Astrocyte (in vitro differentiated cells and primary cell): ENCODE measurements around the gene UGT2B17. TPM values are rescaled to one million over a fixed set of nuclear protein-coding genes. Genes with fewer than 3 reads are reported as not detected.

Experiments
- DNase-seq: peaks from one replicate; pipeline ENCODE4 v3.0.0-alpha.2; 2010; ENCODE audit warnings: low read depth
- FAIRE-seq: peaks from 2 replicates; lab custom pipeline; 2011; peaks lifted over from hg19 to GRCh38; lab: Jason Lieb, UNC
- H2AFZ ChIP-seq: 2 replicates; pipeline ENCODE4 v1.6.0; 2012; ENCODE audit warnings: low read depth, low read length, inconsistent platforms
- H3K27ac ChIP-seq: 2 replicates; pipeline ENCODE4 v1.5.1; 2011; ENCODE audit warnings: low read depth, low read length, inconsistent platforms
- H3K27me3 ChIP-seq: 2 replicates; pipeline ENCODE4 v1.6.0; 2011; ENCODE audit warnings: low read length, inconsistent platforms; ENCODE audit not compliant: insufficient read depth
- H3K36me3 ChIP-seq: 2 replicates; pipeline ENCODE4 v1.5.1; 2011; ENCODE audit warnings: low read length, inconsistent platforms; ENCODE audit not compliant: insufficient read depth
- H3K4me1 ChIP-seq: 2 replicates; pipeline ENCODE4 v1.5.1; 2011; ENCODE audit warnings: low read length, inconsistent platforms; ENCODE audit not compliant: insufficient read depth
- H3K4me2 ChIP-seq: 2 replicates; pipeline ENCODE4 v1.6.0; 2012; ENCODE audit warnings: low read length, inconsistent platforms
- H3K4me3 ChIP-seq: 2 replicates; pipeline ENCODE4 v1.5.1; 2011; ENCODE audit warnings: low read depth, mild to moderate bottlenecking, low read length, inconsistent platforms; ENCODE audit not compliant: insufficient read depth
- H3K79me2 ChIP-seq: 2 replicates; pipeline ENCODE4 v1.6.0; 2012; ENCODE audit warnings: mild to moderate bottlenecking, low read length, inconsistent platforms; ENCODE audit not compliant: insufficient read depth
- H3K9ac ChIP-seq: 2 replicates; pipeline ENCODE4 v1.6.0; 2012; ENCODE audit warnings: mild to moderate bottlenecking, low read length, inconsistent platforms
- H3K9me3 ChIP-seq: 2 replicates; pipeline ENCODE4 v1.5.1; 2012; ENCODE audit warnings: low read depth, mild to moderate bottlenecking, low read length, inconsistent platforms; ENCODE audit not compliant: insufficient read depth
- H4K20me1 ChIP-seq: 2 replicates; pipeline ENCODE4 v1.6.0; 2012; ENCODE audit warnings: low read length, inconsistent platforms; ENCODE audit not compliant: insufficient read depth
- H3K27ac Mint-ChIP-seq: one replicate; pipeline ENCODE4 v1.8.0; 2021; ENCODE audit warnings: mild to moderate bottlenecking, mixed read lengths; ENCODE audit not compliant: unreplicated experiment
- H3K27me3 Mint-ChIP-seq: one replicate; pipeline ENCODE4 v1.8.0; 2021; ENCODE audit warnings: low read depth, mixed read lengths; ENCODE audit not compliant: unreplicated experiment
- H3K36me3 Mint-ChIP-seq: one replicate; pipeline ENCODE4 v1.8.0; 2021; ENCODE audit warnings: low read depth, mixed read lengths; ENCODE audit not compliant: unreplicated experiment
- H3K4me1 Mint-ChIP-seq: one replicate; pipeline ENCODE4 v1.8.0; 2021; ENCODE audit warnings: low read depth, mixed read lengths; ENCODE audit not compliant: unreplicated experiment
- H3K4me3 Mint-ChIP-seq: one replicate; pipeline ENCODE4 v1.8.0; 2021; ENCODE audit warnings: mild to moderate bottlenecking, moderate library complexity, mixed read lengths; ENCODE audit not compliant: unreplicated experiment
- H3K9me3 Mint-ChIP-seq: one replicate; pipeline ENCODE4 v1.8.0; 2021; ENCODE audit warnings: mild to moderate bottlenecking, mixed read lengths; ENCODE audit not compliant: unreplicated experiment
- EZH2 ChIP-seq: IDR thresholded peaks from 2 replicates; pipeline ENCODE4 v1.6.1; 2012; ENCODE audit warnings: mild to moderate bottlenecking, low read length, inconsistent platforms; ENCODE audit not compliant: insufficient read depth
- total RNA-seq: library from RNA; stranded (reverse); gene quantifications from 2 replicates; pipeline ENCODE4 v1.2.1, GENCODE V29; 2021
- TF ChIP-seq, protein P1 (sequence below): IDR thresholded peaks from 2 replicates; pipeline ENCODE4 v1.5.1; 2011; ENCODE audit warnings: low read depth, mild to moderate bottlenecking, inconsistent platforms, low read length, moderate library complexity; ENCODE audit not compliant: insufficient read depth

UGT2B17 gene
- total RNA-seq, 1 donor from 2014 or later: not detected

DNA sequence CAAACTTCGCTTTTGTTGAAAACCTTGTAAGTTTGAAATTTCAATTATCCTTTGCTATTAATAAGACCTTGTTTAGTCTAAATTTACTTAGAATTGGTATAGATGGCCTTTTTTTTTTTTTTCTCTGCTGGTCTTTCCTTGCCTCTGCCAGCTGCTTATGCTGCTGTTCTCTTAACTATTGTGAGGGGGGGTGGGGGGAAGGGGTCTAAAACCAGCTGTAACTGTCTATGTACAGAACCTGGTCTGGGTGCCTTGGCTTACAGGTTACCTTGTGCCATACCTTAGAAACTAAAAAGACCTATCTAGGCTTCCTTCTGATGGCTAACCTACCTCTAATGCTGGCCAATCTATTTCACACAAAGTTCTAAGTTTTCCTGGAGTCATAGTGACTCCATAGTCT is 1.0 kb downstream of the UGT2B17 start:
- peaks cover 3% of the 10 kb centered on the region for H3K4me1 Mint-ChIP-seq
- no peaks in the 10 kb centered on the region for H3K27me3 ChIP-seq
- peaks cover 4% of the 10 kb centered on the region for H3K27me3 Mint-ChIP-seq
- H3K4me3 ChIP-seq: no peak overlapping the region
- H3K36me3 Mint-ChIP-seq: peaks cover 2% of the 10 kb centered on the region
- H3K79me2 ChIP-seq: no peaks in the 10 kb centered on the region
- H4K20me1 ChIP-seq: no peaks in the 10 kb centered on the region
- peaks cover 1% of the 10 kb centered on the region for H3K9me3 Mint-ChIP-seq
- no peak overlapping the region for H2AFZ ChIP-seq
- H3K36me3 ChIP-seq: no peaks in the 10 kb centered on the region
- H3K27ac Mint-ChIP-seq: no peak overlapping the region
- H3K4me1 ChIP-seq: no peaks in the 10 kb centered on the region
- no peak for FAIRE-seq
- no peak overlapping the region for H3K4me2 ChIP-seq
- no peak for DNase-seq
- TF ChIP-seq EZH2: no peak
- TF ChIP-seq, protein P1, sequence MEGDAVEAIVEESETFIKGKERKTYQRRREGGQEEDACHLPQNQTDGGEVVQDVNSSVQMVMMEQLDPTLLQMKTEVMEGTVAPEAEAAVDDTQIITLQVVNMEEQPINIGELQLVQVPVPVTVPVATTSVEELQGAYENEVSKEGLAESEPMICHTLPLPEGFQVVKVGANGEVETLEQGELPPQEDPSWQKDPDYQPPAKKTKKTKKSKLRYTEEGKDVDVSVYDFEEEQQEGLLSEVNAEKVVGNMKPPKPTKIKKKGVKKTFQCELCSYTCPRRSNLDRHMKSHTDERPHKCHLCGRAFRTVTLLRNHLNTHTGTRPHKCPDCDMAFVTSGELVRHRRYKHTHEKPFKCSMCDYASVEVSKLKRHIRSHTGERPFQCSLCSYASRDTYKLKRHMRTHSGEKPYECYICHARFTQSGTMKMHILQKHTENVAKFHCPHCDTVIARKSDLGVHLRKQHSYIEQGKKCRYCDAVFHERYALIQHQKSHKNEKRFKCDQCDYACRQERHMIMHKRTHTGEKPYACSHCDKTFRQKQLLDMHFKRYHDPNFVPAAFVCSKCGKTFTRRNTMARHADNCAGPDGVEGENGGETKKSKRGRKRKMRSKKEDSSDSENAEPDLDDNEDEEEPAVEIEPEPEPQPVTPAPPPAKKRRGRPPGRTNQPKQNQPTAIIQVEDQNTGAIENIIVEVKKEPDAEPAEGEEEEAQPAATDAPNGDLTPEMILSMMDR: no peak
- no peak overlapping the region for H3K27ac ChIP-seq
- no peaks in the 10 kb centered on the region for H3K9me3 ChIP-seq
- no peak overlapping the region for H3K4me3 Mint-ChIP-seq
- H3K9ac ChIP-seq: no peak overlapping the region

DNA sequence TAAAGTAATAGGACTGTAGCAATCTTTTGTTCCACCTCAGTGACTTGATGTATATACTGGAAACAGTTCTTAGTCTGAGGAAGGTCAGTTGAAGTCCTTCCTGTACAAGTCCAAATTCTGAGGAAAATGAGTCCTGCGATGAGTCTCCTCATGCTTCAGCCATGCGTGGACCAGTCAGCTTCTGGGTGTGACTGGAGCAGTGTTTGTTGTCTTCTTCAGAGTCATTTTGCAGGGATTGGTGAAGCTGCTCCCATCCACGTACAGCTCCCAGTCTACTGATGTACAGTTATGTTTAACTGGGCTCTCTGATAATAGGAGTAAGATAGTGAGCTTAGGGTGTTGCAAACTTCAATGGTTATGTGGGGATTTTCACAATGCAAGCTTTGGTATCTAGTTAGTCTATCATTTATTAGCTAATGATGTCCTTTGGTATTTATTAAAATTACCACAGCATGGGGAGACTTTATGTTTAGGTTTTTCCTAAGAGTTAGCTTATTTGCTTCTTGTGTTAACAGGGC is 3.4 kb downstream of the UGT2B17 start:
- H3K27me3 ChIP-seq: no peaks in the 10 kb centered on the region
- peaks cover 3% of the 10 kb centered on the region for H3K4me1 Mint-ChIP-seq
- H3K36me3 Mint-ChIP-seq: peaks cover 2% of the 10 kb centered on the region
- H3K4me3 Mint-ChIP-seq: no peak overlapping the region
- no peak for TF ChIP-seq EZH2
- TF ChIP-seq, protein P1: no peak
- no peak overlapping the region for H3K9ac ChIP-seq
- H3K27ac ChIP-seq: no peak overlapping the region
- FAIRE-seq: no peak
- no peak for DNase-seq
- no peak overlapping the region for H3K4me3 ChIP-seq
- no peak overlapping the region for H3K4me2 ChIP-seq
- no peaks in the 10 kb centered on the region for H3K9me3 ChIP-seq
- H3K27me3 Mint-ChIP-seq: peaks cover 2% of the 10 kb centered on the region
- H3K4me1 ChIP-seq: no peaks in the 10 kb centered on the region
- peaks cover 1% of the 10 kb centered on the region for H3K9me3 Mint-ChIP-seq
- H4K20me1 ChIP-seq: no peaks in the 10 kb centered on the region
- no peaks in the 10 kb centered on the region for H3K36me3 ChIP-seq
- no peak overlapping the region for H2AFZ ChIP-seq
- no peaks in the 10 kb centered on the region for H3K79me2 ChIP-seq
- no peak overlapping the region for H3K27ac Mint-ChIP-seq

DNA sequence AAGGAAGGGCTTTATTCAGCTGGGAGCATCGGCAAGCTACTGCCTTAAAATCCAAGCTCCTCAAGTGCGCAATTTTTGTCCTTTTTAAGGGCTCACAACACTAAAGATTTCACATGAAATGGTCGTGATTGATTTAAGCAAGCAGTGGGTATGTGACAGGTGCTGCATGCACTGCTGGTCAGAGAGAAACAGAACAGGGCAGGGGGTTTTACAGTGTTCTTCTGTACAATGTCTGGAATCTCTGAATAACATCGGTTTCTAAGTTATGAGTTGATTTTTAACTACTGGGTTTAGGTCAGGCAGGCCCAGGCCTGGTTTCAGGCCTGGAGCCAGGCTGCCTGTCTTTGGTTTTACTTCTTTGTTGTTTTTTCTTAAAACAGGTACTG is 6.0 kb downstream of the UGT2B17 start:
- Mint-ChIP-seq H3K9me3 (no peaks in the 10 kb centered on the region), H3K4me1 (peaks cover 3% of the 10 kb centered on the region), H3K36me3 (no peaks in the 10 kb centered on the region), H3K27me3 (no peaks in the 10 kb centered on the region), H3K27ac (no peak overlapping the region), H3K4me3 (no peak overlapping the region)
- Histone ChIP-seq H3K27ac (no peak overlapping the region), H3K9ac (no peak overlapping the region), H3K36me3 (no peaks in the 10 kb centered on the region), H2AFZ (no peak overlapping the region), H3K79me2 (no peaks in the 10 kb centered on the region), H3K4me2 (no peak overlapping the region), H3K4me1 (no peaks in the 10 kb centered on the region), H4K20me1 (no peaks in the 10 kb centered on the region), H3K9me3 (no peaks in the 10 kb centered on the region), H3K4me3 (no peak overlapping the region), H3K27me3 (no peaks in the 10 kb centered on the region)
- DNase-seq: no peak
- no peak for FAIRE-seq
- TF ChIP-seq, protein P1: no peak
- no peak for TF ChIP-seq EZH2
